Keratinocyte (primary cell): ENCODE results near the gene HJV. TPM values are rescaled to one million over a fixed set of nuclear protein-coding genes. Genes with fewer than 3 reads are reported as not detected.

Source experiments
- DNase-seq: peaks from one replicate; pipeline ENCODE4 v3.0.0-alpha.2; 2011; ENCODE audit warnings: low read depth, missing footprints, low spot score
- FAIRE-seq: peaks from 2 replicates; lab custom pipeline; 2011; peaks lifted over from hg19 to GRCh38; lab: Jason Lieb, UNC
- H2AFZ ChIP-seq: 2 replicates; pipeline ENCODE4 v1.6.0; 2012; ENCODE audit warnings: low read length, control low read depth, inconsistent platforms; ENCODE audit not compliant: control insufficient read depth
- H3K27ac ChIP-seq: 2 replicates; pipeline ENCODE4 v1.5.1; 2011; ENCODE audit warnings: low read length; ENCODE audit not compliant: control insufficient read depth, insufficient read depth
- H3K27me3 ChIP-seq: 3 replicates; pipeline ENCODE4 v1.6.0; 2011; ENCODE audit warnings: low read length; ENCODE audit not compliant: control insufficient read depth, insufficient read depth; ENCODE audit errors: extremely low read depth
- H3K36me3 ChIP-seq, 2 experiments: 2 replicates in 1 of 2; 3 replicates in 1 of 2; pipeline ENCODE4 v1.5.1; 2011; ENCODE audit warnings: low read length in 2 of 2, mild to moderate bottlenecking in 1 of 2; ENCODE audit not compliant: control insufficient read depth in 2 of 2, insufficient read depth in 2 of 2; ENCODE audit errors: extremely low read depth in 1 of 2
- H3K4me1 ChIP-seq: 3 replicates; pipeline ENCODE4 v1.5.1; 2011; ENCODE audit warnings: low read length; ENCODE audit not compliant: control insufficient read depth, insufficient read depth; ENCODE audit errors: extremely low read depth
- H3K4me2 ChIP-seq: 3 replicates; pipeline ENCODE4 v1.6.0; 2011; ENCODE audit warnings: low read depth, low read length; ENCODE audit not compliant: control insufficient read depth, insufficient read depth; ENCODE audit errors: extremely low read depth
- H3K4me3 ChIP-seq, 3 experiments: fragments of 200-600 bp in 1 of 3; sonication (generic) in 1 of 3; 2 replicates in 2 of 3; 3 replicates in 1 of 3; pipeline ENCODE4 v1.5.1; 2011 to 2016; ENCODE audit warnings: low read length in 3 of 3, mild to moderate bottlenecking in 3 of 3, control low read depth in 2 of 3, inconsistent platforms in 1 of 3, low read depth in 1 of 3, mixed read lengths in 1 of 3, mixed run types in 1 of 3, moderate library complexity in 1 of 3; ENCODE audit not compliant: control insufficient read depth in 2 of 3, insufficient read depth in 2 of 3; ENCODE audit errors: extremely low read depth in 1 of 3
- H3K79me2 ChIP-seq: 2 replicates; pipeline ENCODE4 v1.6.0; 2012; ENCODE audit warnings: low read length; ENCODE audit not compliant: control insufficient read depth, insufficient read depth
- H3K9ac ChIP-seq: 3 replicates; pipeline ENCODE4 v1.6.0; 2011; ENCODE audit warnings: low read length; ENCODE audit not compliant: control insufficient read depth, insufficient read depth; ENCODE audit errors: extremely low read depth
- H3K9me1 ChIP-seq: 3 replicates; pipeline ENCODE4 v1.6.0; 2011; ENCODE audit warnings: low read length; ENCODE audit not compliant: control insufficient read depth, insufficient read depth; ENCODE audit errors: extremely low read depth
- H3K9me3 ChIP-seq: 2 replicates; pipeline ENCODE4 v1.5.1; 2012; ENCODE audit warnings: low read depth, low read length; ENCODE audit not compliant: control insufficient read depth
- H4K20me1 ChIP-seq: 3 replicates; pipeline ENCODE4 v1.6.0; 2011; ENCODE audit warnings: low read length; ENCODE audit not compliant: control insufficient read depth, insufficient read depth; ENCODE audit errors: extremely low read depth
- EZH2 ChIP-seq: IDR thresholded peaks from one replicate; pipeline ENCODE4 v1.6.1; 2012; ENCODE audit warnings: inconsistent platforms, mild to moderate bottlenecking, low read length, moderate library complexity
- dilution Hi-C: fragments of 300-500 bp; cut with MboI; formaldehyde crosslinking; loops from one replicate; pipeline ENCODE4 v1.7.0; 2020; ENCODE audit warnings: low sequenced_read_pairs; ENCODE audit not compliant: extremely low pct_ligation_motif_present
- polyA plus RNA-seq, 5 experiments: library from polyadenylated mRNA; depleted of rRNA in 3 of 5; stranded (reverse) in 3 of 5; stranded (forward) in 1 of 5; unstranded in 1 of 5; fragments of >200 nt; gene quantifications; 1 replicate in 1 of 5; 2 replicates in 3 of 5; 3 replicates in 1 of 5; pipeline versions ENCODE4 v1.2.1 to v1.2.3, GENCODE V29; 2011 to 2012; ENCODE audit warnings: missing spikeins in 2 of 5, low read depth in 1 of 5, low replicate concordance in 1 of 5
- TF ChIP-seq, protein P1 (sequence below), 3 experiments: IDR thresholded peaks in 1 of 3; conservative IDR thresholded peaks in 1 of 3; optimal IDR thresholded peaks in 1 of 3; 2 replicates in 2 of 3; 3 replicates in 1 of 3; pipeline versions ENCODE3 to v1.5.1; 2011; ENCODE audit warnings: low read length in 3 of 3, mild to moderate bottlenecking in 3 of 3, moderate library complexity in 2 of 3, control low read depth in 1 of 3, inconsistent platforms in 1 of 3; ENCODE audit not compliant: insufficient read depth in 2 of 3; ENCODE audit errors: extremely low read depth in 1 of 3

Gene HJV
- polyA plus RNA-seq, 1 donor (not counting 4 experiments of a cell fraction or from before 2014, with no cell fraction given): not detected

DNA sequence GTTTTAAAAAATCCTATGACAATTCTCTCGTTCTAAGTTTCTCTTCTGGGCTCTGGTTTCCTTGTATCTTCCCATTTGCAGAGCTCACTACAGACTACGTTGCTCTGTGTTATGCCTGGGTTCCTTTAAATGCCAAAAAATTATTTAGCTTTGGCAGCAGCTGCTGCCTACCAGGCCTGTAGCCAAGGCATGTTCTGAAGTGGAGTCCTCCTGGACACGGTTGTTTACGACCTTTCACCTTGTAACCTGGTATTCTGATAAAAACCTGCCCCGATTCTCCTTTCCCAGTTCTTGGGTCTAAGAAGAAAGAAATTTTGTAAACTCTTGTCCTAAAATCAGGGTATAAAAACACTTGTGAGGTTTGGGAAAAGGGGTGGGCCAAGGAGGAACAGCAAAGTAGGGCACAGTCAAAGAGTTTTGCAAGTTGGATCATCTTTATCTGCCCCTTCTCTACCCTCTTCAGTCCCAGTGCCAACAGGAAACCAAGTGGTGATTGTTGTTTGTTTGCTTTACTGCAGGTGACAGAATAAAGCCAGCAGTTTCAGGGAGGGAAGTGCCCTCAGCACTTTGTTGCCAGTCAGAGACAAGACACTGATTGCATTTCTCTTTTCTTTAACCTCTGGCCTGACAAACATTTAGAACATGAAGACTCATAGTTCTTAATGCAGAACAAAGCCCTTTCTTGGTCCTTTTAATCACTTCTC, 22.1 kb downstream of the HJV start:
- H3K79me2 ChIP-seq: peaks cover 8% of the 10 kb centered on the region
- peaks cover 44% of the 10 kb centered on the region for H3K4me1 ChIP-seq
- no peak overlapping the region for H3K4me2 ChIP-seq
- H3K9me1 ChIP-seq: no peaks in the 10 kb centered on the region
- no peak overlapping the region for H3K9ac ChIP-seq
- peaks cover 3 to 4% of the 10 kb centered on the region in 2 experiments for H3K36me3 ChIP-seq
- peak overlapping the region; percentile 67 for H2AFZ ChIP-seq
- dilution Hi-C loops: no loop called here
- no peak for TF ChIP-seq EZH2
- TF ChIP-seq, protein P1, sequence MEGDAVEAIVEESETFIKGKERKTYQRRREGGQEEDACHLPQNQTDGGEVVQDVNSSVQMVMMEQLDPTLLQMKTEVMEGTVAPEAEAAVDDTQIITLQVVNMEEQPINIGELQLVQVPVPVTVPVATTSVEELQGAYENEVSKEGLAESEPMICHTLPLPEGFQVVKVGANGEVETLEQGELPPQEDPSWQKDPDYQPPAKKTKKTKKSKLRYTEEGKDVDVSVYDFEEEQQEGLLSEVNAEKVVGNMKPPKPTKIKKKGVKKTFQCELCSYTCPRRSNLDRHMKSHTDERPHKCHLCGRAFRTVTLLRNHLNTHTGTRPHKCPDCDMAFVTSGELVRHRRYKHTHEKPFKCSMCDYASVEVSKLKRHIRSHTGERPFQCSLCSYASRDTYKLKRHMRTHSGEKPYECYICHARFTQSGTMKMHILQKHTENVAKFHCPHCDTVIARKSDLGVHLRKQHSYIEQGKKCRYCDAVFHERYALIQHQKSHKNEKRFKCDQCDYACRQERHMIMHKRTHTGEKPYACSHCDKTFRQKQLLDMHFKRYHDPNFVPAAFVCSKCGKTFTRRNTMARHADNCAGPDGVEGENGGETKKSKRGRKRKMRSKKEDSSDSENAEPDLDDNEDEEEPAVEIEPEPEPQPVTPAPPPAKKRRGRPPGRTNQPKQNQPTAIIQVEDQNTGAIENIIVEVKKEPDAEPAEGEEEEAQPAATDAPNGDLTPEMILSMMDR (optimal IDR thresholded peaks at IDR 0.05 in 1 of 3, IDR thresholded peaks at IDR 0.05 in 1 of 3, conservative IDR thresholded peaks at IDR 0.05 in 1 of 3; ENCODE audit: extremely low read depth in 1 of 3, insufficient read depth in 2 of 3, low read length in 3 of 3): no peak
- H3K27ac ChIP-seq: no peak overlapping the region
- no peak overlapping the region for H3K4me3 ChIP-seq
- no peaks in the 10 kb centered on the region for H3K27me3 ChIP-seq
- H4K20me1 ChIP-seq: no peaks in the 10 kb centered on the region
- FAIRE-seq (no peak), DNase-seq (no peak)
- H3K9me3 ChIP-seq: no peaks in the 10 kb centered on the region

DNA sequence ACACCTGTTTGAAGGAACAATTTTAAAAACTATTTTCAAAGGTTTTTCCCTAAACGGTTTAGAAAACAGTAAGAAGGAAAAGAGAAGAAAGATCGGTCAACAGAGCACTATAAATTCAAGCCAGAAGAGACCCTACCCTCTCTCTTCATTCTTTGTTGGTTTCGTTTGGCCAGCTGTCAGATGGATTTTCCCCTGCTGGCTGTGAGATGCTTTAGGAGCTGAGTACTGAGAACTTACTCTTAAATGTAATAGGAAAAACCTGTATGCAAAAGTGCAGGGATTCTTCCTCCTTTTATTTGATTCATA, 23.9 kb downstream of the HJV start:
- Histone ChIP-seq H3K4me2 (peak overlapping the region; percentile 97), H3K79me2 (peaks cover 8% of the 10 kb centered on the region), H3K9me1 (no peaks in the 10 kb centered on the region), H2AFZ (no peak overlapping the region), H3K27me3 (no peaks in the 10 kb centered on the region), H3K9ac (no peak overlapping the region), H4K20me1 (no peaks in the 10 kb centered on the region), H3K27ac (peak overlapping the region; percentile 95), H3K9me3 (no peaks in the 10 kb centered on the region), H3K36me3 (peaks cover 13 to 15% of the 10 kb centered on the region in 2 experiments), H3K4me3 (no peak overlapping the region), H3K4me1 (peaks cover 55% of the 10 kb centered on the region)
- dilution Hi-C loops: no loop called here
- FAIRE-seq: no peak
- DNase-seq: no peak
- no peak for TF ChIP-seq EZH2
- TF ChIP-seq, protein P1 (optimal IDR thresholded peaks at IDR 0.05 in 1 of 3, IDR thresholded peaks at IDR 0.05 in 1 of 3, conservative IDR thresholded peaks at IDR 0.05 in 1 of 3; ENCODE audit: extremely low read depth in 1 of 3, insufficient read depth in 2 of 3, low read length in 3 of 3): no peak
